ENCODE data around the gene MOB3A.
A peak's percentile ranks its signal among the peaks of the same experiment; 100 is the strongest.

Gene MOB3A

DNA sequence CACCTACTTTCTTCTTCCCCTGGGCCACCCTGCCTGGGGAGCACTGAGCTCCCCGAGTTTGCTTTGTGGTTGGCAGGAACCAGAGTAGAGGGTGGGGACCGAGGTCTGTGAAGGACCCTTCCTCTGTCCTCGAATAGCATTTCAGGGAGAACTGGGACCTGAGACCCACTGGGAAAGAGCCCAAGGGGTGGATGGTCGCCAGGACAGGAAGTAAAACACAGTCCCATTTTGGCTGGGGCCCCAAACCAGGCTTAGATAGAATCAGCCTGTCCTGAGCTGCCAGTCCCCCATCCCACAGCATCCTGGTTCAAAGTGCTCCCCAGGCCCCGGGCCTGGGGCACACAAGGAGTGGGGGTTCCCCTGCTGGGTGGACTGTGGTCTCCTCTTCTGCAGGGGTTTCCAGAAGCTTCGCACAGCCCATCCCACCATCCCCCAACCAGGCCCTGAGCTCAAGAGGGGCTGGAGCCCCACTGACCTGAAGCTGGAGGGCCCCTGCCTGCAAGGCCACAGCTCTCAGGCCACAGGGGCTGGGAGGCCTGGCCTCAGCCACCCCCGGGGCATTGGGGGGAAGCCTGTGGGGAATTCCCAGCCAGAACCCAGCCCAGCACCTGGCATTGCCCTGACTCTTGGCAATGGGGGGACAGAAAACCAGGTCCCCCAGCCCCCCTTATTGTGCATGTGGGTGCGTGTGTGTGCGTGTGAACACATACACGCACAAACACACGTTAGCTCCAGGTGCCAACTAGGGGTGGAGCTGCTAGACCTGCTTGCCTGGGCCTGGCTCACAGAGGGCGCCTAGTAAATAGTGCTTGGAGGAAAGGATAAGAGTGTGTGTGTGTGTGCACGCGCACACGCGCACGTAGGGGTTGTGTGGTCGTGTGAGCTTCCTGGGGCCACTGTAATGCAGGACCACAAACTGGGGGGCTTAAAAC is 44.1 kb downstream of the MOB3A start:
- Histone ChIP-seq H3K9me3 (ENCODE audit: control insufficient read depth, low read length) (no peaks in the 10 kb centered on the region), H3K27me3 (replicated peaks; ENCODE audit: control insufficient read depth, insufficient read depth, low read length, poor library complexity, severe bottlenecking) (no peaks in the 10 kb centered on the region), H3K27ac (ENCODE audit: insufficient read depth, low read length, poor library complexity, severe bottlenecking) (peak overlapping the region; percentile 87), H3K36me3 (ENCODE audit: control insufficient read depth, insufficient read depth, low read length) (peaks cover 23% of the 10 kb centered on the region), H3K4me3 (ENCODE audit: insufficient read depth, low read depth, low read length, poor library complexity, severe bottlenecking) (peak overlapping the region; percentile 25), H3K4me1 (ENCODE audit: control insufficient read depth, insufficient read depth, low read length, poor library complexity, severe bottlenecking) (peaks cover 62% of the 10 kb centered on the region)
- peak; percentile 48 to 55 (median 52) for DNase-seq

DNA sequence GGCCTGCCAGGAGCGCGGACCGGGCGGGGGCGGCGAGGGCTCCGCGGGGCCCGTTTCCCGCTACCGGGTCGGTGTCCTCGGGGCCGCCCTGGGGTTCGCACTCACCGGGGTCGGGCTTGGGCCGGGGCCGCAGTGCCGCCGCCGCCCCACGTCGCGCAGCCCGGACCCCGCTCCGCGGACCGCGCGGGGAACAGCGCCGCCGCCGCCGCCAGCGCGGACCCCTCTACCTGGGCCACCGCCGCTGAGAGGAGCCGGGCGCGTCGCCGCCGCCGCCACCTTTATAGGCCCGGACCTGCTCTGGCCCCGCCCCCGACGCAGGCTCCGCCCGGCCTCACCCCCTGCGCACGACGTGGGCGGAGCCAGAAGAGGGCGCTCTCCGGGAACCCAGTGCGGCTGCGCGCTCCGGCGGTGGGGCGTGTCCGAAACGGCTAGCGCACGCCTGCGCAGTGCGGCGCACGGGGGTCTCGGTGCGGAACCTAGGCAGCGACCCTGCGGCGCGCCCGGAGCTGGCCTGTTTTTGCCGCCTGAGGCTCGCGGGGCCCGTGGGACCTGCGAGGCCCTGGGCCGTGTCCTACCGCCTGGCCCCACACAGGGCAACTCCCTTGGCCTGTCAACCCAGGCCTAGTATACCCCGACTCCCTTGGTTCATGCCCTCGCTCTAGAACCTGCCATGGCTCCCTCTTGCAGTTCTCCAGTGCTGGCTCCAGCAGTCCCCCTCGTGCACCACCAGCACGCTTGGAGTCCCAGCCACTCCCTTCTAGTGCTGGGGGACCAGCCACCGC is 44.9 kb downstream of the MOB3A start, which contains the start of gene MKNK2:
TSS of gene MKNK2 (minus strand) at position 254 of the 782 bp plus-strand sequence. CDS start 393 bp downstream, outside the sequence.
- H3K27ac ChIP-seq (ENCODE audit: insufficient read depth, low read length, poor library complexity, severe bottlenecking), result peak within 1 kb of the TSS; percentile 87
- peak; percentile 83 to 93 (median 90) for DNase-seq
- H3K4me3 ChIP-seq (ENCODE audit: insufficient read depth, low read depth, low read length, poor library complexity, severe bottlenecking), result peak within 1 kb of the TSS; percentile 94

DNA sequence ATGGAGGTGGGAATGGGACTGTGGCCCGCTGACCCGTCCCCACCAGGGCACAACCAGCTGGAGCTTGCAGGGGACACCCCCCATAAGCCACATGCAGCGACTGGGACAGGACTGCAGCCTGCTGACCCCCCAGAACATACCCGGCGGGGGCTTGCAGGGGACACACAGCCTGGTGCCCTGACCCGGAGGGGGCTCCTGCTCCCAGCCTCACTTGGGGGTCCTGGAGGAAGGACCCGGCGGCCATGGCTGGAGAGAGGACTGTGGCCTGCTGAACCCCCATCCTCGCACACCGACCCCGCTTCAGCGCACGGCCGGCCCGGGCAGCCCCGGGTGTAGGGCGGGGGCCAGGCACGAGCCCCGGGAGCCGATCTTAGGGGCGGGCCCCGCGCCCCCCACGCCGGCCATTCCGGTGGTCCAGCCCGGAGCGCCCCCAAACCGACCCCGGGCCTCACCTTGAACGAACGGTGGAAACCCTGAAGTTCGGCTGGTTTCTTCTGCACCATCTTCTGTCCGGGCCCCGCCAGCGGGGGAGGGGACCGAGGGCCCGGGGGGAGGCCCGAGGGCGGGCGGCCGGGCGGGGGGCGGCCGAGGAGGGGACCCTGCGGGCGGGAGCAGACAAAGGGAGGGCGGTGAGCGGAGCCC is 45.7 kb downstream of the MOB3A start:
- no peaks in the 10 kb centered on the region for H3K27me3 ChIP-seq (replicated peaks; ENCODE audit: control insufficient read depth, insufficient read depth, low read length, poor library complexity, severe bottlenecking)
- H3K9me3 ChIP-seq (ENCODE audit: control insufficient read depth, low read length), result no peaks in the 10 kb centered on the region
- peak overlapping the region; percentile 87 for H3K27ac ChIP-seq (ENCODE audit: insufficient read depth, low read length, poor library complexity, severe bottlenecking)
- no peak for DNase-seq
- H3K4me3 ChIP-seq (ENCODE audit: insufficient read depth, low read depth, low read length, poor library complexity, severe bottlenecking), result peak overlapping the region; percentile 94
- H3K4me1 ChIP-seq (ENCODE audit: control insufficient read depth, insufficient read depth, low read length, poor library complexity, severe bottlenecking), result peaks cover 60% of the 10 kb centered on the region
- H3K36me3 ChIP-seq (ENCODE audit: control insufficient read depth, insufficient read depth, low read length), result peaks cover 38% of the 10 kb centered on the region

More for the DNA sequence above, 44.9 kb downstream of the MOB3A start, which contains the start of gene MKNK2:
- H3K9me3 ChIP-seq (ENCODE audit: control insufficient read depth, low read length), result no peaks in the 10 kb centered on the region
- no peaks in the 10 kb centered on the region for H3K27me3 ChIP-seq (replicated peaks; ENCODE audit: control insufficient read depth, insufficient read depth, low read length, poor library complexity, severe bottlenecking)
- peaks cover 32% of the 10 kb centered on the region for H3K36me3 ChIP-seq (ENCODE audit: control insufficient read depth, insufficient read depth, low read length)
- H3K4me1 ChIP-seq (ENCODE audit: control insufficient read depth, insufficient read depth, low read length, poor library complexity, severe bottlenecking), result peaks cover 62% of the 10 kb centered on the region

DNA sequence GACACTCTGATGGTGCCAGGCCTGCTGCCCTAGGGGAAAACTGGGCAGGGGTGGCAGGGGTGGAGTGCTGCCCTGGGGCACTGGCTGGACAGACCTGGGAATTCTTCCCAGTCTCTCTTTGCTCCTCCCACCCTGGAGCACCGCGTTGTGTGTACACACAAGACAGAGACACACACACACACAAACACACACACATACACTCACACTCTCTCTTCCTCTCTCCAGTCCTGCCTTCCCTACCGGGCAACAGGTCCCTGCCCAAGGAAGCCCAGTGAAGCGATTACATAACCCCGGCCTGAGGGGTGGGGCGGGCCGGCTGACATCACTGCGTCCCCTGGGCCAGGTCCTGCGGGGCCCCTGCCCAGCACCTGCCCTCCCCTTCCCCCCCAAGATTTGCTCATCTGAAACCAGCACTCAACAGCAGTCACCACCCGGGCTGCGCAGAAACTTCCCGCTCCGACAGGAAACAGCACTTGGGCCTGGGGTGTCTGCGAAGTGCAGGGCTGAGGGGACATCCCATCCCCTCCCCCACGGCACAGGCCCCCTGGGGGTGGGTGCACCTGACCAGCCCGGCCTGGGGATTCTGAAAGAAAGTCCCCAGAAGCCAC is 46.3 kb downstream of the MOB3A start:
- H3K27ac ChIP-seq (ENCODE audit: insufficient read depth, low read length, poor library complexity, severe bottlenecking), result peak overlapping the region; percentile 87
- DNase-seq, result peak; percentile 42 to 49 (median 45)
- peaks cover 44% of the 10 kb centered on the region for H3K36me3 ChIP-seq (ENCODE audit: control insufficient read depth, insufficient read depth, low read length)
- H3K4me1 ChIP-seq (ENCODE audit: control insufficient read depth, insufficient read depth, low read length, poor library complexity, severe bottlenecking), result peaks cover 64% of the 10 kb centered on the region
- H3K9me3 ChIP-seq (ENCODE audit: control insufficient read depth, low read length), result no peaks in the 10 kb centered on the region
- no peaks in the 10 kb centered on the region for H3K27me3 ChIP-seq (replicated peaks; ENCODE audit: control insufficient read depth, insufficient read depth, low read length, poor library complexity, severe bottlenecking)
- H3K4me3 ChIP-seq (ENCODE audit: insufficient read depth, low read depth, low read length, poor library complexity, severe bottlenecking), result peak overlapping the region; percentile 94

DNA sequence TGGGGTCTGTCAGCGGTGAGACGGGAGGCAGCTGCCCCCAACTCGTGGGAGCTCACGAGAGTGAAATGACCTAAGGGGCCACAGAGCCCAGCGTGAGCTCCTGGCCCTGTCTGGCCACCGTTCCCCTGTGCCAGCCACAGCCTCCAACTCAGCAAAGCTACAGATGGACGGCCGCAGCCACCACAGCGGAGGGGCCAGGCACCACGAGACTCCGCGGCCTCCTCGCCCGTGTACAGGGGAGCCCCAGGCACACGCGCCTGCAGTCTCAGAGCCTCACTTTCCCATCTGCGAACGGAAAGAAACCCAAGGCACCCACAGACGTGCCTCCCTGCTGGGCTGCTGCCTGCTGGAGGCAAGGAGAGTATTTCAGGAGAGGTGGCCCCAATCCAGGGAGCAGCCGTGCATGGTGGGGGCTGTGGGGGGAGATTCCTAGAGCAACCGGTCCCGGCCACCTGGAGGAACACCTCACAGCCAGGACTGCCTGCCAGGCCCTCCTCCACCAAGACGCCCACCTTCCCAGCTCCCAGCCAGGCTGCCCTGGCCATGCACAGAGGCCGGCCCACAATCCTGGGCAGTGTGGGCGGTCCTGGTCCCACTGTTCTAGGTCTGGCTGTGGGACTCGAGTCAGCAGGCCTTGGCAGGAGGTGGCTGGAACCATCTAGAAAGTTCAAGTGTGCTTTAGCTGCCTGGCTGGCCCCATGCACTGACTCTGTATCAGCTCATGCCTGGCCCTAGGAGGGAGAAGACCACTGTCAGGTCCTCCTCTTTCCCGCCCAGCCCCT is 47.0 kb downstream of the MOB3A start:
- Histone ChIP-seq H3K4me3 (ENCODE audit: insufficient read depth, low read depth, low read length, poor library complexity, severe bottlenecking) (peak overlapping the region; percentile 94), H3K4me1 (ENCODE audit: control insufficient read depth, insufficient read depth, low read length, poor library complexity, severe bottlenecking) (peaks cover 71% of the 10 kb centered on the region), H3K36me3 (ENCODE audit: control insufficient read depth, insufficient read depth, low read length) (peaks cover 51% of the 10 kb centered on the region), H3K9me3 (ENCODE audit: control insufficient read depth, low read length) (no peaks in the 10 kb centered on the region), H3K27me3 (replicated peaks; ENCODE audit: control insufficient read depth, insufficient read depth, low read length, poor library complexity, severe bottlenecking) (no peaks in the 10 kb centered on the region), H3K27ac (ENCODE audit: insufficient read depth, low read length, poor library complexity, severe bottlenecking) (peak overlapping the region; percentile 87)
- DNase-seq, result no peak

DNA sequence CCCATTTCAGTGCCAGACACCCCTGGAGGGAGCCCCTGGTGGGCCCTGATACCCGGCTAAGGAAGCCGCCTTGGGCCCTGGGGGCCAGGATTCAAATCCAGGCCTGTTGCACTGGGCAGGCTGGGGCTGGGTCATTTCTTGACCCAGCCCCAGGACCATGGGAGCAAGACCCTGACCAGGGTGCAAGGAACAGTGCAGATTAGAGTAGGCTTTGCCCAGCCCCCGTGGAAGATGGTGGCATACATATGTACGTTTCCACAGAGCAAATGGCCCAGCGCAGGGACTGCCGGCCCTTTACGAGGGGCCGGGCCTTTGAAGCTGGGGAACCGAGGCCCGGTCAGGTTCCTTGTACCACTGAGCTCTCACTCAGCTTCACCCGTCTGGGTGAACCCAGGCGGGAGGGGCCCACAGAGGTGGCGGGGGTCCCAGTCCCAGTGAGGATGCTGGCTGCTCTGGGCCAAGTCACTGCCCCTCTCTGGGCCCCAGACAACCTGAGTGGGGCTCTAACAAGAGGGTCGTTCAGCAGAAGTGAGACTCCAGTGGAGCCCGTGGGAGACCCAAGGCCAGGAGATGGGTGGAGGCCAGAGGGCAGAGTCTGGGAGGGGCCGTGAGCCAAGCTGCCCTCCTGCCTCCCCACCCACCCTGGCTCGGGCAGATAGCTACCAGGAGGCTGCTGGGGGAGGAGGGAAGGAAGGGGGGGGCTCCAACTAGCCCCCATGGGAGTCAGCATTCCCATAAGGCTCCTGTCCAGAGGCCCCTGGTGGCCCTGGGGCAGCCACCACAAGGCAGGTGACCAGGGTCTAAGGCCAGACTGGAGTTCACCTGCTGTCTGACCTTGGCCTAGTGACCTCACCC is 47.8 kb downstream of the MOB3A start:
- no peak for DNase-seq
- Histone ChIP-seq H3K4me3 (ENCODE audit: insufficient read depth, low read depth, low read length, poor library complexity, severe bottlenecking) (peak overlapping the region; percentile 94), H3K4me1 (ENCODE audit: control insufficient read depth, insufficient read depth, low read length, poor library complexity, severe bottlenecking) (peaks cover 76% of the 10 kb centered on the region), H3K9me3 (ENCODE audit: control insufficient read depth, low read length) (no peaks in the 10 kb centered on the region), H3K27ac (ENCODE audit: insufficient read depth, low read length, poor library complexity, severe bottlenecking) (peak overlapping the region; percentile 87), H3K36me3 (ENCODE audit: control insufficient read depth, insufficient read depth, low read length) (peaks cover 54% of the 10 kb centered on the region), H3K27me3 (replicated peaks; ENCODE audit: control insufficient read depth, insufficient read depth, low read length, poor library complexity, severe bottlenecking) (no peaks in the 10 kb centered on the region)

DNA sequence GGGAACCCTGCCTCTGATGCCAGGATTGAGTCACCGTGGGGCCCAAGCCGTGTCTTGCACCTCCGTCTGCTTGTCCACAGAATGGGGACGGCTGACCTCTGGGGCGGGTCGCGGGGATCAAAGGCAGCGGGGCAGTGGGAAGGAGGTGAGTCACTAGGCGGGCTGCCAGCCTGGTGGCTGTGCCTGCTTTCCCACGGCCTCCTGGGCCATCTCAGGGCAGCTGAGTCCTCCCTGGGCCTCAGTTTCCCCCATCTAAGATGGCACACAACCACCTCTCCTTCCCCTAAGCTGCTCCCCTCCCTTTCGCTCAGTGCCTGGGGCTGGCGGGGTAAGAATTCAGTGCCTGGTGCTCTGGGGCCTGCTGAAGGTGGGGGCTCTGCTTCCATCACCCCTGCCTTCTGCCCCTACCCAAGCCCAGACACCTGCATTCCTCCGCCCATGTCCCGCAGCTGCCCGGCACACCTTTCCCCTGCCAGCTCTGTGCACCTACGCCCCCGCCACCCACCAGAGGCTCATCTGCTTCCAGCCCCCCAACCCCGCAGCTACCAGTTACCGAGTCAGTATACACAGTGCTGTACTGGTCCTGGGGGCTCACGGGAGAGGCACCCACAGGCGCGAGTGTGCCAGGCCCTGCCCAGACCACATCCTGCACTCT is 48.5 kb downstream of the MOB3A start:
- DNase-seq, result peak in 2 of 3 donors; percentile 38 to 61
- peaks cover 80% of the 10 kb centered on the region for H3K4me1 ChIP-seq (ENCODE audit: control insufficient read depth, insufficient read depth, low read length, poor library complexity, severe bottlenecking)
- no peak overlapping the region for H3K4me3 ChIP-seq (ENCODE audit: insufficient read depth, low read depth, low read length, poor library complexity, severe bottlenecking)
- H3K27me3 ChIP-seq (replicated peaks; ENCODE audit: control insufficient read depth, insufficient read depth, low read length, poor library complexity, severe bottlenecking), result no peaks in the 10 kb centered on the region
- H3K27ac ChIP-seq (ENCODE audit: insufficient read depth, low read length, poor library complexity, severe bottlenecking), result peak overlapping the region; percentile 87
- H3K9me3 ChIP-seq (ENCODE audit: control insufficient read depth, low read length), result no peaks in the 10 kb centered on the region
- peaks cover 54% of the 10 kb centered on the region for H3K36me3 ChIP-seq (ENCODE audit: control insufficient read depth, insufficient read depth, low read length)

DNA sequence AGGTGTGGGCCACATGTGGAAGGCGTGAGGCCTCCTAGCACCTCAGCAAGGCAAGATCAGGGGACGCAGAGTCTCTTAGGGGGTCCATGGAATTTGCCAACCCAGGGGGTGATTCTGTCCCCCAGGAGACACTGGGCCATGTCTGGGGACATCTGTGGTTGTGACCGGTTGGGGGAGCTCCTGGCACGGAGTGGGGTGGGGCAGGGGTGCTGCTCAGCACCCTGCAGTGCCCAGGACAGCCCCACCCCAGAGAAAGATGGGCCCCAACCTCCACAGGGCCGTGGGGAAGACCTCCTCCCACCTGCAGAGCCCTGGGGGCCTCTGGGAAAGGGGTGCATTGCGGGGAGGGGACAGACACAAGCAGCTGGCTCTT is 49.1 kb downstream of the MOB3A start:
- H3K9me3 ChIP-seq (ENCODE audit: control insufficient read depth, low read length), result no peaks in the 10 kb centered on the region
- DNase-seq, result no peak
- H3K36me3 ChIP-seq (ENCODE audit: control insufficient read depth, insufficient read depth, low read length), result peaks cover 54% of the 10 kb centered on the region
- peak overlapping the region; percentile 87 for H3K27ac ChIP-seq (ENCODE audit: insufficient read depth, low read length, poor library complexity, severe bottlenecking)
- H3K4me3 ChIP-seq (ENCODE audit: insufficient read depth, low read depth, low read length, poor library complexity, severe bottlenecking), result no peak overlapping the region
- no peaks in the 10 kb centered on the region for H3K27me3 ChIP-seq (replicated peaks; ENCODE audit: control insufficient read depth, insufficient read depth, low read length, poor library complexity, severe bottlenecking)
- peaks cover 80% of the 10 kb centered on the region for H3K4me1 ChIP-seq (ENCODE audit: control insufficient read depth, insufficient read depth, low read length, poor library complexity, severe bottlenecking)
